ENCODE results near the gene HERC4. TPM values are rescaled to one million over a fixed set of nuclear protein-coding genes. Genes with fewer than 3 reads are reported as not detected.

The HERC4 gene
- total RNA-seq, 1 experiment from 2014 or later: 36.5 TPM

GRCh38 chr10:68073631-68074030 lies 1.5 kb downstream of the HERC4 start:
- CTCF ChIA-PET: no interaction called here
- POLR2A ChIA-PET: no interaction called here
- no peak for TF ChIP-seq ATF3 (IDR thresholded peaks at IDR 0.05)
- no peak for TF ChIP-seq POLR2AphosphoS5 (IDR thresholded peaks at IDR 0.05; ENCODE audit: low read depth, low read length)
- TF ChIP-seq SIN3A (IDR thresholded peaks at IDR 0.05; ENCODE audit: low read depth): no peak
- TF ChIP-seq EZH2phosphoT487 (IDR thresholded peaks at IDR 0.05; ENCODE audit: borderline replicate concordance): no peak
- no peak for TF ChIP-seq EZH2 (IDR thresholded peaks at IDR 0.05)
- no peak for TF ChIP-seq FOSL1 (IDR thresholded peaks at IDR 0.05; ENCODE audit: low read depth)
- TF ChIP-seq ELF1 (IDR thresholded peaks at IDR 0.05; ENCODE audit: borderline replicate concordance, low read depth): no peak
- no peak for TF ChIP-seq JUND (IDR thresholded peaks at IDR 0.05)
- TF ChIP-seq, protein P1, sequence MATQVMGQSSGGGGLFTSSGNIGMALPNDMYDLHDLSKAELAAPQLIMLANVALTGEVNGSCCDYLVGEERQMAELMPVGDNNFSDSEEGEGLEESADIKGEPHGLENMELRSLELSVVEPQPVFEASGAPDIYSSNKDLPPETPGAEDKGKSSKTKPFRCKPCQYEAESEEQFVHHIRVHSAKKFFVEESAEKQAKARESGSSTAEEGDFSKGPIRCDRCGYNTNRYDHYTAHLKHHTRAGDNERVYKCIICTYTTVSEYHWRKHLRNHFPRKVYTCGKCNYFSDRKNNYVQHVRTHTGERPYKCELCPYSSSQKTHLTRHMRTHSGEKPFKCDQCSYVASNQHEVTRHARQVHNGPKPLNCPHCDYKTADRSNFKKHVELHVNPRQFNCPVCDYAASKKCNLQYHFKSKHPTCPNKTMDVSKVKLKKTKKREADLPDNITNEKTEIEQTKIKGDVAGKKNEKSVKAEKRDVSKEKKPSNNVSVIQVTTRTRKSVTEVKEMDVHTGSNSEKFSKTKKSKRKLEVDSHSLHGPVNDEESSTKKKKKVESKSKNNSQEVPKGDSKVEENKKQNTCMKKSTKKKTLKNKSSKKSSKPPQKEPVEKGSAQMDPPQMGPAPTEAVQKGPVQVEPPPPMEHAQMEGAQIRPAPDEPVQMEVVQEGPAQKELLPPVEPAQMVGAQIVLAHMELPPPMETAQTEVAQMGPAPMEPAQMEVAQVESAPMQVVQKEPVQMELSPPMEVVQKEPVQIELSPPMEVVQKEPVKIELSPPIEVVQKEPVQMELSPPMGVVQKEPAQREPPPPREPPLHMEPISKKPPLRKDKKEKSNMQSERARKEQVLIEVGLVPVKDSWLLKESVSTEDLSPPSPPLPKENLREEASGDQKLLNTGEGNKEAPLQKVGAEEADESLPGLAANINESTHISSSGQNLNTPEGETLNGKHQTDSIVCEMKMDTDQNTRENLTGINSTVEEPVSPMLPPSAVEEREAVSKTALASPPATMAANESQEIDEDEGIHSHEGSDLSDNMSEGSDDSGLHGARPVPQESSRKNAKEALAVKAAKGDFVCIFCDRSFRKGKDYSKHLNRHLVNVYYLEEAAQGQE (IDR thresholded peaks at IDR 0.05; ENCODE audit: low read depth): no peak
- TF ChIP-seq RAD21 (IDR thresholded peaks at IDR 0.05; ENCODE audit: low read depth): no peak
- TF ChIP-seq, protein P2, sequence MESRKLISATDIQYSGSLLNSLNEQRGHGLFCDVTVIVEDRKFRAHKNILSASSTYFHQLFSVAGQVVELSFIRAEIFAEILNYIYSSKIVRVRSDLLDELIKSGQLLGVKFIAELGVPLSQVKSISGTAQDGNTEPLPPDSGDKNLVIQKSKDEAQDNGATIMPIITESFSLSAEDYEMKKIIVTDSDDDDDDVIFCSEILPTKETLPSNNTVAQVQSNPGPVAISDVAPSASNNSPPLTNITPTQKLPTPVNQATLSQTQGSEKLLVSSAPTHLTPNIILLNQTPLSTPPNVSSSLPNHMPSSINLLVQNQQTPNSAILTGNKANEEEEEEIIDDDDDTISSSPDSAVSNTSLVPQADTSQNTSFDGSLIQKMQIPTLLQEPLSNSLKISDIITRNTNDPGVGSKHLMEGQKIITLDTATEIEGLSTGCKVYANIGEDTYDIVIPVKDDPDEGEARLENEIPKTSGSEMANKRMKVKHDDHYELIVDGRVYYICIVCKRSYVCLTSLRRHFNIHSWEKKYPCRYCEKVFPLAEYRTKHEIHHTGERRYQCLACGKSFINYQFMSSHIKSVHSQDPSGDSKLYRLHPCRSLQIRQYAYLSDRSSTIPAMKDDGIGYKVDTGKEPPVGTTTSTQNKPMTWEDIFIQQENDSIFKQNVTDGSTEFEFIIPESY (IDR thresholded peaks at IDR 0.05; ENCODE audit: extremely low read depth, insufficient replicate concordance, low read length): no peak
- TF ChIP-seq CBX3 (IDR thresholded peaks at IDR 0.05; ENCODE audit: low read depth): no peak
- no peak for TF ChIP-seq SRF (IDR thresholded peaks at IDR 0.05; ENCODE audit: low read depth)
- no peak for TF ChIP-seq ZNF274 (IDR thresholded peaks at IDR 0.05; ENCODE audit: low read depth, low read length)
- no peak for TF ChIP-seq EGR1 (IDR thresholded peaks at IDR 0.05; ENCODE audit: low read depth)
- no peak for TF ChIP-seq ZFX (IDR thresholded peaks at IDR 0.05)
- no peak for TF ChIP-seq TCF7L2 (IDR thresholded peaks at IDR 0.05; ENCODE audit: borderline replicate concordance, extremely low read depth, insufficient read depth, insufficient read length)
- no peak for TF ChIP-seq SP1 (IDR thresholded peaks at IDR 0.05; ENCODE audit: low read depth)
- RAD21 ChIA-PET (ENCODE audit: low non-redundant PET in 1 of 2, low total read pairs in 2 of 2, uncharacterized antibody in 2 of 2, unreplicated experiment in 2 of 2): no interaction called here
- intact Hi-C loops (cut with micrococcal nuclease): no loop called here
- peak overlapping the region; percentile 96 for H3K9ac ChIP-seq (ENCODE audit: low read length)
- peak overlapping the region; percentile 91 for H3K4me2 ChIP-seq (ENCODE audit: low read length)
- no peak overlapping the region for H2AFZ ChIP-seq (ENCODE audit: low read depth, low read length, poor library complexity, severe bottlenecking)
- peaks cover 64% of the 10 kb centered on the region for H3K79me2 ChIP-seq (ENCODE audit: insufficient read depth, low read length)
- H4K20me1 ChIP-seq (ENCODE audit: insufficient read depth): no peaks in the 10 kb centered on the region
- peaks cover 4 to 8% of the 10 kb centered on the region in 2 experiments; a peak in 2 of 4 replicates for H3K36me3 ChIP-seq (ENCODE audit: control insufficient read depth in 1 of 2, insufficient read depth in 2 of 2, low read length in 2 of 2)
- no TSS peak for BruUV-seq (replicated peaks)
- H3K4me3 ChIP-seq (replicated peaks in 1 of 2; ENCODE audit: low read depth in 1 of 2, low read length in 2 of 2): peak overlapping the region; percentile 89 to 95
- no peaks in the 10 kb centered on the region for H3K9me2 ChIP-seq (ENCODE audit: insufficient read depth)
- H3K9me3 ChIP-seq (ENCODE audit: control insufficient read depth in 1 of 2, insufficient read depth in 1 of 2, low read depth in 1 of 2, low read length in 2 of 2): no peaks in the 10 kb centered on the region
- ATAC-seq (no peak), DNase-seq (ENCODE audit: low read depth, low spot score) (no peak)
- H3K27ac ChIP-seq (ENCODE audit: low read depth, low read length): peak overlapping the region; percentile 94; the same call in 1 of the 2 replicates
- peaks cover 9 to 17% of the 10 kb centered on the region in 2 experiments for H3K4me1 ChIP-seq (ENCODE audit: control insufficient read depth in 1 of 2, insufficient read depth in 2 of 2, low read length in 2 of 2)
- H3K27me3 ChIP-seq (ENCODE audit: insufficient read depth, low read length): no peaks in the 10 kb centered on the region
